Measurements from ENCODE around the gene TCF7. TPM values are rescaled to one million over a fixed set of nuclear protein-coding genes. Genes with fewer than 3 reads are reported as not detected.
A peak's percentile ranks its signal among the peaks of the same experiment; 100 is the strongest.

The TCF7 gene
- total RNA-seq, 4 donors from 2014 or later = 2.6 to 6.2 (median 5.1) TPM

GRCh38 chr5:134145041-134145757, 30.7 kb downstream of the TCF7 start:
- H3K4me3 ChIP-seq (ENCODE audit: low read depth, poor library complexity, severe bottlenecking) = no peak overlapping the region
- WGBS, 2 donors = 38 to 53% methylated on average over 1 of the region's 1 CpG

GRCh38 chr5:134145779-134146581, 31.5 kb downstream of the TCF7 start:
- no peak overlapping the region for H3K4me3 ChIP-seq (ENCODE audit: low read depth, poor library complexity, severe bottlenecking)
- DNase-seq (ENCODE audit: low spot score in 2 of 2) = peak; percentile 72 to 94
- 80 to 87% methylated on average over 13 of the region's 13 CpGs for WGBS, 2 donors
- TF ChIP-seq POLR2A (IDR thresholded peaks at IDR 0.05) (no peak), CTCF (IDR thresholded peaks at IDR 0.05) (peak in 1 of 3 donors; percentile 81)
- intact Hi-C loops (cut with DNase I; ENCODE audit: low total_unique reads) = loop anchor here (2.0 kb wide), 1 partner anchor 107 kb away; no protein-coding TSS in a partner anchor

More at GRCh38 chr5:134145041-134145757, 30.7 kb downstream of the TCF7 start:
- intact Hi-C loops (cut with DNase I; ENCODE audit: low total_unique reads) = loop anchor here (2.0 kb wide), 1 partner anchor 106 kb away; no protein-coding TSS in a partner anchor
- TF ChIP-seq CTCF (IDR thresholded peaks at IDR 0.05) (no peak), POLR2A (IDR thresholded peaks at IDR 0.05) (no peak)
- peak in 1 of 2 donors; percentile 8 for DNase-seq (ENCODE audit: low spot score in 2 of 2)

GRCh38 chr5:134146651-134147518, 32.4 kb downstream of the TCF7 start:
- intact Hi-C loops (cut with DNase I; ENCODE audit: low total_unique reads) = no loop called here

GRCh38 chr5:134148316-134148715, 33.8 kb downstream of the TCF7 start:
- intact Hi-C loops (cut with DNase I; ENCODE audit: low total_unique reads) = no loop called here
- WGBS, 2 donors = 67 to 69% methylated on average over 2 of the region's 2 CpGs
- peak in 1 of 2 donors; percentile 68 for DNase-seq (ENCODE audit: low spot score in 2 of 2)
- no peak for TF ChIP-seq POLR2A (IDR thresholded peaks at IDR 0.05)
- no peak for TF ChIP-seq CTCF (IDR thresholded peaks at IDR 0.05)
- no peak overlapping the region for H3K4me3 ChIP-seq (ENCODE audit: low read depth, poor library complexity, severe bottlenecking)

More at GRCh38 chr5:134146651-134147518, 32.4 kb downstream of the TCF7 start:
- H3K4me3 ChIP-seq (ENCODE audit: low read depth, poor library complexity, severe bottlenecking) = no peak overlapping the region
- WGBS, 2 donors = 92% methylated on average over 4 of the region's 4 CpGs
- peak in 1 of 2 donors; percentile 52 for DNase-seq (ENCODE audit: low spot score in 2 of 2)
- TF ChIP-seq POLR2A (IDR thresholded peaks at IDR 0.05) = no peak

- DNase-seq (ENCODE audit: low spot score in 2 of 2) = no peak
- no peak overlapping the region for H3K4me3 ChIP-seq (ENCODE audit: low read depth, poor library complexity, severe bottlenecking)
- intact Hi-C loops (cut with DNase I; ENCODE audit: low total_unique reads) = no loop called here
- TF ChIP-seq POLR2A (IDR thresholded peaks at IDR 0.05) (no peak), CTCF (IDR thresholded peaks at IDR 0.05) (no peak)
- 87 to 90% methylated on average over 6 of the region's 6 CpGs for WGBS, 2 donors
These were observed 34.6 kb downstream of the TCF7 start for GRCh38 chr5:134148986-134149539.
